Panc1 (cell line): ENCODE measurements around the gene LRRC42. TPM values are rescaled to one million over a fixed set of nuclear protein-coding genes. Genes with fewer than 3 reads are reported as not detected.

ENCODE experiments used
- ATAC-seq: fragments of 200-7000 bp; cut with Tn5 transposase; 2 replicates; pipeline ENCODE4 v1.9.1; 2020; ENCODE audit warnings: mild to moderate bottlenecking, moderate library complexity
- BruUV-seq: library from RNA; stranded (reverse); fragments of 400-500 nt; replicated peaks from 2 replicates; lab custom pipeline; 2021; lab: Mats Ljungman, UMichigan
- CTCF ChIA-PET: fragments of 300-600 bp; sonication (Branson Sonifier 250); formaldehyde crosslinking; loops from one replicate; lab custom pipeline; 2022; ENCODE audit warnings: antibody characterized with exemption; lab: Charles Lee
- POLR2A ChIA-PET: fragments of 300-600 bp; sonication (Branson Sonifier 250); formaldehyde crosslinking; loops from one replicate; lab custom pipeline; 2022; ENCODE audit warnings: antibody characterized with exemption; lab: Charles Lee
- DNase-seq: peaks from one replicate; pipeline ENCODE4 v3.0.0-alpha.2; 2010; ENCODE audit warnings: low read depth, low spot score
- H3K27ac ChIP-seq: 2 replicates; pipeline ENCODE4 v1.5.1; 2011; ENCODE audit warnings: mild to moderate bottlenecking, low read length, inconsistent platforms
- H3K27me3 ChIP-seq: fragments of 200-500 bp; sonication (Bioruptor generic); 2 replicates; pipeline ENCODE4 v1.6.0; 2014; ENCODE audit warnings: low read length, inconsistent platforms; ENCODE audit not compliant: control insufficient read depth, insufficient read depth
- H3K36me3 ChIP-seq: fragments of 200-500 bp; sonication (Bioruptor generic); 2 replicates; pipeline ENCODE4 v1.5.1; 2014; ENCODE audit warnings: inconsistent platforms, mild to moderate bottlenecking, low read length, moderate library complexity; ENCODE audit not compliant: control insufficient read depth, insufficient read depth
- H3K4me1 ChIP-seq: 2 replicates; pipeline ENCODE4 v1.5.1; 2011; ENCODE audit warnings: inconsistent platforms, mild to moderate bottlenecking, low read length, moderate library complexity; ENCODE audit not compliant: control insufficient read depth, insufficient read depth
- H3K4me3 ChIP-seq, 2 experiments: 2 replicates each; pipeline ENCODE4 v1.5.1; 2011 to 2012; ENCODE audit warnings: low read depth in 2 of 2, low read length in 2 of 2, mild to moderate bottlenecking in 2 of 2, inconsistent platforms in 1 of 2, moderate library complexity in 1 of 2
- H3K9me3 ChIP-seq: fragments of 200-500 bp; sonication (Bioruptor generic); 2 replicates; pipeline ENCODE4 v1.5.1; 2014; ENCODE audit warnings: low read depth, mild to moderate bottlenecking, inconsistent platforms, low read length, moderate library complexity; ENCODE audit not compliant: control insufficient read depth, insufficient read depth
- CTCF ChIP-seq: fragments of 450-650 bp; IDR thresholded peaks from 2 replicates; pipeline ENCODE4 v1.5.1; 2017; ENCODE audit warnings: mild to moderate bottlenecking
- POLR2AphosphoS5 ChIP-seq: IDR thresholded peaks from 2 replicates; pipeline ENCODE4 v1.6.1; 2012; ENCODE audit warnings: mild to moderate bottlenecking, low read depth, low read length, moderate library complexity
- SIN3A ChIP-seq: IDR thresholded peaks from 2 replicates; pipeline ENCODE4 v1.6.1; 2012; ENCODE audit warnings: low read depth, mild to moderate bottlenecking, low read length, moderate library complexity, borderline replicate concordance; ENCODE audit not compliant: insufficient read depth
- TCF7L2 ChIP-seq: IDR thresholded peaks from 2 replicates; pipeline ENCODE4 v1.6.1; 2011; ENCODE audit warnings: mild to moderate bottlenecking, low read depth, low read length, inconsistent platforms
- in situ Hi-C: cut with HindIII; loops from 2 replicates; pipeline ENCODE4 v1.10.0; 2016; ENCODE audit warnings: low sequenced_read_pairs, low pct_unique_long_range_greater_than_20kb
- intact Hi-C: fragments of 100-400 bp; cut with micrococcal nuclease; formaldehyde crosslinking; loops from one replicate; pipeline ENCODE4 v1.10.0; 2022; ENCODE audit not compliant: unreplicated experiment
- total RNA-seq: library from RNA; stranded (reverse); gene quantifications from one replicate; pipeline ENCODE4 v1.2.1, GENCODE V29; 2021; ENCODE audit not compliant: unreplicated experiment
- TF ChIP-seq, protein P1 (sequence below), 2 experiments: IDR thresholded peaks; 2 replicates each; pipeline ENCODE4 v1.6.1; 2011 to 2012; ENCODE audit warnings: low read depth in 2 of 2, control low read depth in 1 of 2, low read length in 1 of 2, mild to moderate bottlenecking in 1 of 2, moderate library complexity in 1 of 2; ENCODE audit not compliant: insufficient read depth in 1 of 2

LRRC42 gene
- total RNA-seq, 1 experiment from 2014 or later = 41.0 TPM

DNA sequence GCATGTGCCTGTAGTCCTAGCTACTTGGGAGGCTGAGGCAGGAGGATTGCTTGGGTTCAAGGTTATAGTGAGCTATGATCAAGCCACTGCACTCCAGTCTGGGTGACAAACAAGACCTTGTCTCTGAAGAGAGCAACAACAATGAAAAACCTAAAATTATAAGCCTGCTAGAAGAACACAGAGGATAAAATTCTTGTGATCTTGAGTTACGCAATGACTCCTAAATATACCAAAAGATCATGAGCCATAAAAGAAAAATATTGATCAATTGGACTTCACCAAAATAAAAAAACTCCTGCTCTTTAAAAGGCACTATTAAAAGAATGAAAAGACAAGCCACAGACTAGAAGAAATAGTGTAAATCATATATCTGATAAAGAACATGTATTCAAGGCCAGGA lies 49.5 kb downstream of the LRRC42 start:
- no peak for DNase-seq
- no peak for ATAC-seq
- Histone ChIP-seq H3K36me3 (no peaks in the 10 kb centered on the region), H3K4me1 (no peaks in the 10 kb centered on the region), H3K4me3 (no peak overlapping the region), H3K27ac (no peak overlapping the region), H3K27me3 (no peaks in the 10 kb centered on the region), H3K9me3 (no peaks in the 10 kb centered on the region)
- BruUV-seq = no TSS peak
- in situ Hi-C loops = no loop called here
- ChIA-PET CTCF (no interaction called here), POLR2A (no interaction called here)
- no peak for TF ChIP-seq SIN3A
- TF ChIP-seq, protein P1, sequence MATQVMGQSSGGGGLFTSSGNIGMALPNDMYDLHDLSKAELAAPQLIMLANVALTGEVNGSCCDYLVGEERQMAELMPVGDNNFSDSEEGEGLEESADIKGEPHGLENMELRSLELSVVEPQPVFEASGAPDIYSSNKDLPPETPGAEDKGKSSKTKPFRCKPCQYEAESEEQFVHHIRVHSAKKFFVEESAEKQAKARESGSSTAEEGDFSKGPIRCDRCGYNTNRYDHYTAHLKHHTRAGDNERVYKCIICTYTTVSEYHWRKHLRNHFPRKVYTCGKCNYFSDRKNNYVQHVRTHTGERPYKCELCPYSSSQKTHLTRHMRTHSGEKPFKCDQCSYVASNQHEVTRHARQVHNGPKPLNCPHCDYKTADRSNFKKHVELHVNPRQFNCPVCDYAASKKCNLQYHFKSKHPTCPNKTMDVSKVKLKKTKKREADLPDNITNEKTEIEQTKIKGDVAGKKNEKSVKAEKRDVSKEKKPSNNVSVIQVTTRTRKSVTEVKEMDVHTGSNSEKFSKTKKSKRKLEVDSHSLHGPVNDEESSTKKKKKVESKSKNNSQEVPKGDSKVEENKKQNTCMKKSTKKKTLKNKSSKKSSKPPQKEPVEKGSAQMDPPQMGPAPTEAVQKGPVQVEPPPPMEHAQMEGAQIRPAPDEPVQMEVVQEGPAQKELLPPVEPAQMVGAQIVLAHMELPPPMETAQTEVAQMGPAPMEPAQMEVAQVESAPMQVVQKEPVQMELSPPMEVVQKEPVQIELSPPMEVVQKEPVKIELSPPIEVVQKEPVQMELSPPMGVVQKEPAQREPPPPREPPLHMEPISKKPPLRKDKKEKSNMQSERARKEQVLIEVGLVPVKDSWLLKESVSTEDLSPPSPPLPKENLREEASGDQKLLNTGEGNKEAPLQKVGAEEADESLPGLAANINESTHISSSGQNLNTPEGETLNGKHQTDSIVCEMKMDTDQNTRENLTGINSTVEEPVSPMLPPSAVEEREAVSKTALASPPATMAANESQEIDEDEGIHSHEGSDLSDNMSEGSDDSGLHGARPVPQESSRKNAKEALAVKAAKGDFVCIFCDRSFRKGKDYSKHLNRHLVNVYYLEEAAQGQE (IDR thresholded peaks at IDR 0.05; ENCODE audit: insufficient read depth in 1 of 2, low read depth in 2 of 2, low read length in 1 of 2) = no peak
- no peak for TF ChIP-seq CTCF
- TF ChIP-seq POLR2AphosphoS5 = no peak
- TF ChIP-seq TCF7L2 = no peak
- intact Hi-C loops = no loop called here

GRCh38 chr1:53998223-53998622 lies 52.1 kb downstream of the LRRC42 start:
- POLR2A ChIA-PET = no interaction called here
- BruUV-seq = no TSS peak
- H3K9me3 ChIP-seq = no peaks in the 10 kb centered on the region
- in situ Hi-C loops = no loop called here
- H3K36me3 ChIP-seq = no peaks in the 10 kb centered on the region
- H3K4me1 ChIP-seq = no peaks in the 10 kb centered on the region
- ATAC-seq (no peak), DNase-seq (no peak)
- TF ChIP-seq CTCF (no peak), POLR2AphosphoS5 (no peak), SIN3A (no peak), TCF7L2 (no peak)
- TF ChIP-seq, protein P1 (IDR thresholded peaks at IDR 0.05; ENCODE audit: insufficient read depth in 1 of 2, low read depth in 2 of 2, low read length in 1 of 2) = no peak
- CTCF ChIA-PET = interaction anchor here (1.3 kb wide), 1 partner anchor 16 kb away, joined by 5 read pairs; no protein-coding TSS in a partner anchor
- intact Hi-C loops = no loop called here
- H3K27me3 ChIP-seq = no peaks in the 10 kb centered on the region
- no peak overlapping the region for H3K27ac ChIP-seq
- no peak overlapping the region for H3K4me3 ChIP-seq
